CD4-positive, alpha-beta T cell (primary cell): ENCODE measurements around the gene SMYD3. TPM values are rescaled to one million over a fixed set of nuclear protein-coding genes. Genes with fewer than 3 reads are reported as not detected.

Source experiments
- ATAC-seq: fragments of 200-7000 bp; cut with Tn5 transposase; one replicate; pipeline ENCODE4 v1.10.0; 2022; ENCODE audit warnings: mild to moderate bottlenecking; ENCODE audit not compliant: poor library complexity
- CTCF ChIA-PET: fragments of 350-600 bp; sonication (Branson Sonifier 250); formaldehyde crosslinking; loops from one replicate; lab custom pipeline; 2021; ENCODE audit warnings: antibody characterized with exemption, inconsistent platforms; lab: Charles Lee
- POLR2A ChIA-PET: fragments of 350-600 bp; sonication (Branson Sonifier 250); formaldehyde crosslinking; loops from one replicate; lab custom pipeline; 2021; ENCODE audit warnings: antibody characterized with exemption, inconsistent platforms; lab: Charles Lee
- DNase-seq, 14 experiments: peaks; one replicate each; pipeline ENCODE4 v3.0.0-alpha.2; 2013 to 2020; ENCODE audit warnings: mixed read lengths in 2 of 14
- H3K27ac ChIP-seq, 2 donors: one replicate each; pipeline versions ENCODE4 v1.5.1 to v1.7.0; 2013; ENCODE audit warnings: low read length in 2 of 2, low read depth in 1 of 2, mild to moderate bottlenecking in 1 of 2
- H3K27me3 ChIP-seq, 2 experiments: 1 replicate in 1 of 2; 2 replicates in 1 of 2; pipeline versions ENCODE4 v1.6.1 to v1.7.0; 2013; ENCODE audit warnings: low read length in 2 of 2, control low read depth in 1 of 2, mild to moderate bottlenecking in 1 of 2, moderate library complexity in 1 of 2; ENCODE audit not compliant: insufficient read depth in 2 of 2, control insufficient read depth in 1 of 2
- H3K36me3 ChIP-seq: one replicate; pipeline ENCODE4 v1.6.1; 2013; ENCODE audit warnings: low read length, control low read depth; ENCODE audit not compliant: insufficient read depth
- H3K4me1 ChIP-seq: one replicate; pipeline ENCODE4 v1.6.1; 2013; ENCODE audit warnings: low read length, control low read depth; ENCODE audit not compliant: insufficient read depth
- H3K4me3 ChIP-seq: one replicate; pipeline ENCODE4 v1.5.1; 2013; ENCODE audit warnings: mild to moderate bottlenecking, low read length, moderate library complexity
- H3K9me3 ChIP-seq, 2 experiments: 1 replicate in 1 of 2; 2 replicates in 1 of 2; pipeline versions ENCODE4 v1.6.1 to v1.7.0; 2013; ENCODE audit warnings: low read length in 2 of 2, mild to moderate bottlenecking in 2 of 2, control low read depth in 1 of 2, moderate library complexity in 1 of 2; ENCODE audit not compliant: control insufficient read depth in 1 of 2, insufficient read depth in 1 of 2
- H3K27ac Mint-ChIP-seq: one replicate; pipeline ENCODE4 v1.8.0; 2020; ENCODE audit warnings: mixed read lengths
- H3K27me3 Mint-ChIP-seq: one replicate; pipeline ENCODE4 v1.8.0; 2021; ENCODE audit warnings: mixed read lengths
- H3K36me3 Mint-ChIP-seq: one replicate; pipeline ENCODE4 v1.8.0; 2021; ENCODE audit warnings: low read depth, mixed read lengths
- H3K4me1 Mint-ChIP-seq: one replicate; pipeline ENCODE4 v1.8.0; 2021; ENCODE audit warnings: low read depth, mixed read lengths
- H3K4me3 Mint-ChIP-seq: one replicate; pipeline ENCODE4 v1.8.0; 2020; ENCODE audit warnings: mild to moderate bottlenecking, mixed read lengths
- H3K9me3 Mint-ChIP-seq: one replicate; pipeline ENCODE4 v1.8.0; 2020; ENCODE audit warnings: mixed read lengths
- CTCF ChIP-seq: fragments of 200-600 bp; IDR thresholded peaks from one replicate; pipeline ENCODE4 v1.8.0; 2022; ENCODE audit warnings: antibody characterized with exemption, mild to moderate bottlenecking
- intact Hi-C, 2 experiments: fragments of 100-400 bp; cut with DNase I in 1 of 2; cut with micrococcal nuclease in 1 of 2; formaldehyde crosslinking; loops; one replicate each; pipeline versions ENCODE4 v1.15.1 to v1.9.0; 2023 to 2025; cut with DNase I, micrococcal nuclease
- total RNA-seq, 174 experiments: library from RNA in 2 of 174; stranded (reverse) in 2 of 174; gene quantifications; one replicate each; pipeline ENCODE4 v1.2.3 and lab custom pipeline; 2021 to 2026

SMYD3 gene
- total RNA-seq, 2 experiments from 2014 or later, result 18.8 to 19.6 TPM

GRCh38 chr1:246338098-246338497 lies 169.0 kb downstream of the SMYD3 start:
- no peak overlapping the region for H3K4me3 Mint-ChIP-seq
- Histone ChIP-seq H3K4me3 (no peak overlapping the region), H3K36me3 (peaks cover 8% of the 10 kb centered on the region), H3K27ac (no peak overlapping the region), H3K27me3 (no peaks in the 10 kb centered on the region), H3K4me1 (no peaks in the 10 kb centered on the region), H3K9me3 (peaks cover 0 to 3% of the 10 kb centered on the region in 2 experiments)
- H3K27ac Mint-ChIP-seq, result no peak overlapping the region
- CTCF ChIA-PET, result no interaction called here
- peaks cover 44% of the 10 kb centered on the region for H3K36me3 Mint-ChIP-seq
- TF ChIP-seq CTCF, result no peak
- POLR2A ChIA-PET, result no interaction called here
- no peaks in the 10 kb centered on the region for H3K4me1 Mint-ChIP-seq
- peaks cover 2% of the 10 kb centered on the region for H3K9me3 Mint-ChIP-seq
- ATAC-seq, result no peak
- DNase-seq, result no peak
- intact Hi-C loops, result no loop called here
- H3K27me3 Mint-ChIP-seq, result no peaks in the 10 kb centered on the region

- DNase-seq, result no peak
- no peak for ATAC-seq
- no peaks in the 10 kb centered on the region for H3K4me1 ChIP-seq
- POLR2A ChIA-PET, result no interaction called here
- Mint-ChIP-seq H3K9me3 (peaks cover 5% of the 10 kb centered on the region), H3K27ac (no peak overlapping the region), H3K4me1 (peaks cover 2% of the 10 kb centered on the region), H3K4me3 (no peak overlapping the region), H3K27me3 (no peaks in the 10 kb centered on the region), H3K36me3 (peaks cover 63% of the 10 kb centered on the region)
- intact Hi-C loops, result no loop called here
- no peak for TF ChIP-seq CTCF
- H3K9me3 ChIP-seq, result peaks cover 0 to 3% of the 10 kb centered on the region in 2 experiments
- CTCF ChIA-PET, result no interaction called here
- peaks cover 12% of the 10 kb centered on the region for H3K36me3 ChIP-seq
- H3K27me3 ChIP-seq, result no peaks in the 10 kb centered on the region
- H3K4me3 ChIP-seq, result no peak overlapping the region
- H3K27ac ChIP-seq, result no peak overlapping the region
Measured at GRCh38 chr1:246335151-246335550, 171.9 kb downstream of the SMYD3 start.

GRCh38 chr1:246333855-246334254 lies 173.2 kb downstream of the SMYD3 start:
- POLR2A ChIA-PET, result no interaction called here
- CTCF ChIA-PET, result no interaction called here
- Mint-ChIP-seq H3K4me3 (no peak overlapping the region), H3K4me1 (peaks cover 8% of the 10 kb centered on the region), H3K27me3 (no peaks in the 10 kb centered on the region), H3K9me3 (peaks cover 9% of the 10 kb centered on the region), H3K27ac (no peak overlapping the region), H3K36me3 (peaks cover 70% of the 10 kb centered on the region)
- Histone ChIP-seq H3K4me3 (no peak overlapping the region), H3K27ac (no peak overlapping the region), H3K9me3 (peaks cover 0 to 3% of the 10 kb centered on the region in 2 experiments), H3K4me1 (no peaks in the 10 kb centered on the region), H3K36me3 (peaks cover 12% of the 10 kb centered on the region), H3K27me3 (no peaks in the 10 kb centered on the region)
- DNase-seq (no peak), ATAC-seq (no peak)
- intact Hi-C loops, result no loop called here
- TF ChIP-seq CTCF, result no peak
